Mucosa of rectum (tissue), 2 donors: ENCODE results near the gene OXCT2.
"Not testable (repeated sequence)": the region's sequence is repeated elsewhere in the genome, so short reads cannot be mapped to it uniquely, and the experiment has no call there.

Experiments
- H3K27ac ChIP-seq, 2 donors: one replicate each; pipeline ENCODE4 v1.7.0; 2013; ENCODE audit warnings: inconsistent platforms in 2 of 2, low read depth in 2 of 2, low read length in 2 of 2
- H3K27me3 ChIP-seq, 2 donors: one replicate each; pipeline ENCODE4 v1.7.0; 2013; ENCODE audit warnings: low read length in 2 of 2; ENCODE audit not compliant: control insufficient read depth in 2 of 2, insufficient read depth in 2 of 2
- H3K36me3 ChIP-seq, 2 donors: one replicate each; pipeline ENCODE4 v1.7.0; 2013; ENCODE audit warnings: low read length in 2 of 2; ENCODE audit not compliant: control insufficient read depth in 2 of 2, insufficient read depth in 2 of 2
- H3K4me1 ChIP-seq, 2 donors: one replicate each; pipeline ENCODE4 v1.7.0; 2013; ENCODE audit warnings: low read length in 2 of 2, mild to moderate bottlenecking in 1 of 2; ENCODE audit not compliant: control insufficient read depth in 2 of 2, insufficient read depth in 2 of 2
- H3K4me3 ChIP-seq, 2 donors: one replicate each; pipeline ENCODE4 v1.7.0; 2013; ENCODE audit warnings: low read length in 2 of 2
- H3K9ac ChIP-seq, 2 donors: one replicate each; pipeline ENCODE4 v1.7.0; 2013; ENCODE audit warnings: low read length in 2 of 2, low read depth in 1 of 2, mild to moderate bottlenecking in 1 of 2
- H3K9me3 ChIP-seq, 2 donors: one replicate each; pipeline ENCODE4 v1.7.0; 2013; ENCODE audit warnings: low read length in 2 of 2; ENCODE audit not compliant: control insufficient read depth in 2 of 2
- donor health status: healthy.
- donor health status: Normal muscosa, but diverticular disease.

Gene OXCT2

DNA sequence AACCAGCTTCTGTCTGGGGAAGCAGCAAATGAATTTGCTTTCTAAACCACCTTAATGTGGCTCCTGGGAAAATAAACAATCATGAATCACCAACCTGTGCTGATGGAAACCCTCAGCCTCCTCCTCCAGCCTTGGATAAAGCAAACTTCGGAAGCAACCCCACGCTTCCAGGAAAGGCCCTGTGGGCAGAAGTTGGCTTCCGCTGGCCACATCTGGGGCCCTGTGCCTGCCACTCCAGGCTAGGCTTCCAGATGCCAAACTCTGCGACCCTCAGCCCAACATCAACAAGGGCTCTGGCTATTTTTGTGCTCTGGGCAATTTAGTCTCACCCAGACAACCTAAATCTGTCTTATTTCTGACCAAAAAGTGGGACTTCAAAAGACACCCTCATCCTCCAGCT, 6.2 kb upstream of the OXCT2 start:
- H3K27ac ChIP-seq = peak overlapping the region in 1 of 2 donors; percentile 23
- H3K36me3 ChIP-seq = no peaks in the 10 kb centered on the region
- no peaks in the 10 kb centered on the region for H3K4me1 ChIP-seq
- no peaks in the 10 kb centered on the region for H3K27me3 ChIP-seq
- no peak overlapping the region for H3K4me3 ChIP-seq
- H3K9me3 ChIP-seq = no peaks in the 10 kb centered on the region
- H3K9ac ChIP-seq = no peak overlapping the region

- Histone ChIP-seq H3K4me3 (no peak overlapping the region), H3K9me3 (no peaks in the 10 kb centered on the region), H3K9ac (no peak overlapping the region), H3K27me3 (no peaks in the 10 kb centered on the region), H3K4me1 (no peaks in the 10 kb centered on the region), H3K27ac (peak overlapping the region in 1 of 2 donors; percentile 23), H3K36me3 (no peaks in the 10 kb centered on the region)
Observed at GRCh38 chr1:39776886-39777285, 5.7 kb upstream of the OXCT2 start.

DNA sequence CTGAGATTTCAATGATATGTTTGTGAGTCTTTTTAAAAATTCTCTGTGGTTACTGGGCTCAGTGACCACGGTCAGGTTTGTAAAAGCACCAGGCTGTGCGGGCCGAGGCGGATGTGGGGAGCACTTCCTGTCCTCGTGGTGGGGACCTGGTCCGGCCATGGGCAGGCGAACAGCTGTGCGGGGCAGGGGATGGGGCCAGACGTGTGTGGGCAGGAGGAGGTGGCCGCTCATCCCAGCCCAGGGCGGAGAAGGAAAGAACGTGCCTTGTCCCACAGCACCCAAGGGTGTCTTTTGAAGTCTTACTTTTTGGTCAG, 5.2 kb upstream of the OXCT2 start:
- Histone ChIP-seq H3K9me3 (no peaks in the 10 kb centered on the region), H3K27me3 (no peaks in the 10 kb centered on the region), H3K27ac (no peak overlapping the region), H3K9ac (no peak overlapping the region), H3K4me3 (no peak overlapping the region), H3K36me3 (no peaks in the 10 kb centered on the region), H3K4me1 (no peaks in the 10 kb centered on the region)

DNA sequence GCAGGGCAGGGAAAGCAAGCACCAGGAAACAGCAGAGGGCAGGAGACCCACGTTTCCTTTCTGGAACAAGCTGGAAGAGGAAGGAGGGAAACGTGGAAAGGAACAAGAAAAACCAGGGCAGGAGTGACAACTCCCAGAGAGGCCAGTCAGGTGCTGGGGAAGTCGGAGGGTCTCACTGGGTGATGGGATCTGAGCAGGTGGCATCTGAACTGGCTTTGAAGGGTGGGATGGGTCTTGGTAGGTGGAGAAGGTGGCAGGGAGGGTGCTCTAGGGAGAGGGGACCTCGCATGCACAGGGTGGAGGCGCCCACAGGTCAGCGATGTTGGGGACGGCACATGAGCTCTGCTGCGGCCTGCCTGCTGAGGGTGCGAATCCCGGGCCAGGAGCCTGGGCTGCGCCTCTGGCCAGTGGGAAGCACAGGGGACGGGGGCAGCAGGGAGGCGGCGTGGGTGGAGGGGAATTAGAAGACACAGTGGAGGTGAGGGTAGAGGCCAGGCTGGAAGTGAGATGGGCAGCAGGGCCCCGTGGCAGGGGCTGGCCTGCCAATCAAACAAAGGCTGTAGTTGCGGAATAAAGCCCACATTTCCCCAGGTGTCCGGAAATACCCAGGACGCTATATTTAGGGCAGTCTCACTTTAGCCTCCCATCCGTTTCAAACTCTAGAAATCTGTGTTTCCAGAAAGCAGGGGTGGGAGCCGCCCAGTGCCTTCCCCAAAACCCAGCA, 4.7 kb upstream of the OXCT2 start:
- not testable (repeated sequence) for H3K9me3 ChIP-seq, H3K27me3 ChIP-seq, H3K4me3 ChIP-seq, H3K36me3 ChIP-seq, H3K4me1 ChIP-seq, H3K9ac ChIP-seq
- peak overlapping the region in 1 of 2 donors; percentile 32 for H3K27ac ChIP-seq

- H3K36me3 ChIP-seq, H3K9me3 ChIP-seq, H3K4me1 ChIP-seq, H3K27me3 ChIP-seq, H3K9ac ChIP-seq, H3K4me3 ChIP-seq: not testable (repeated sequence)
- peak overlapping the region in 1 of 2 donors; percentile 32 for H3K27ac ChIP-seq
Observed at GRCh38 chr1:39775141-39775540, 4.0 kb upstream of the OXCT2 start.

- not testable (repeated sequence) for H3K36me3 ChIP-seq, H3K9me3 ChIP-seq, H3K9ac ChIP-seq, H3K27ac ChIP-seq, H3K27me3 ChIP-seq, H3K4me3 ChIP-seq, H3K4me1 ChIP-seq
Observed at GRCh38 chr1:39773369-39773979, 2.3 kb upstream of the OXCT2 start.

- not testable (repeated sequence) for H3K27ac ChIP-seq, H3K36me3 ChIP-seq, H3K9ac ChIP-seq, H3K4me1 ChIP-seq, H3K9me3 ChIP-seq, H3K4me3 ChIP-seq, H3K27me3 ChIP-seq
Observed at GRCh38 chr1:39770100-39771021, 787 bp downstream of the OXCT2 start.

- not testable (repeated sequence) for H3K4me1 ChIP-seq, H3K27ac ChIP-seq, H3K4me3 ChIP-seq, H3K9me3 ChIP-seq, H3K9ac ChIP-seq, H3K27me3 ChIP-seq, H3K36me3 ChIP-seq
Observed at GRCh38 chr1:39769502-39769901, 1.6 kb downstream of the OXCT2 start.

DNA sequence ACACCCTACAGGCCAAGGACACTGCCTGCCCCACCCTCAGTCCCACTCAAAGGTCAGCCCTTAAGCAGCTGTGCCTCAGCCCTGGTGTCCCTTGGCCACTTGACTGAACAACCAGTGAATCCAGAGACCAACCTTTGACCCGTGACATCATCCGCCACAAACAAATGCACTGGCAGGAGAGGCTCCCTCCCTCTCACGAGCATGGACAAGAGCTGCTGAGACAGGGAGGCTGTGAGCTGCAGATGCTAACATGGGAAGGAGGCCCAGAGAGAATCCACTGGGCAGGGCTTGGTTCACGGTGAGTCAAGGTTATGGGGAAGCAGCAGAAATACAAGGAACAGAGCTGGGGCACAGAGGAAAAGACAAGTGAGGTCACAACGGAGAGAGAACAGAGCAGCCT, 4.7 kb downstream of the OXCT2 start:
- not testable (repeated sequence) for H3K27ac ChIP-seq, H3K9ac ChIP-seq, H3K4me3 ChIP-seq, H3K36me3 ChIP-seq, H3K4me1 ChIP-seq, H3K9me3 ChIP-seq, H3K27me3 ChIP-seq

- not testable (repeated sequence) for H3K27me3 ChIP-seq, H3K9ac ChIP-seq, H3K4me3 ChIP-seq, H3K4me1 ChIP-seq, H3K9me3 ChIP-seq, H3K36me3 ChIP-seq, H3K27ac ChIP-seq
Observed at GRCh38 chr1:39764512-39764911, 6.6 kb downstream of the OXCT2 start.
